Amniotic stem cell (primary cell): ENCODE measurements around the gene AKR7A3.
"Not testable (repeated sequence)": the region's sequence is repeated elsewhere in the genome, so short reads cannot be mapped to it uniquely, and the experiment has no call there.

ENCODE experiments used
- DNase-seq: peaks from one replicate; lab custom pipeline; 2025; lab: John Stamatoyannopoulos, UW

AKR7A3 gene

DNA sequence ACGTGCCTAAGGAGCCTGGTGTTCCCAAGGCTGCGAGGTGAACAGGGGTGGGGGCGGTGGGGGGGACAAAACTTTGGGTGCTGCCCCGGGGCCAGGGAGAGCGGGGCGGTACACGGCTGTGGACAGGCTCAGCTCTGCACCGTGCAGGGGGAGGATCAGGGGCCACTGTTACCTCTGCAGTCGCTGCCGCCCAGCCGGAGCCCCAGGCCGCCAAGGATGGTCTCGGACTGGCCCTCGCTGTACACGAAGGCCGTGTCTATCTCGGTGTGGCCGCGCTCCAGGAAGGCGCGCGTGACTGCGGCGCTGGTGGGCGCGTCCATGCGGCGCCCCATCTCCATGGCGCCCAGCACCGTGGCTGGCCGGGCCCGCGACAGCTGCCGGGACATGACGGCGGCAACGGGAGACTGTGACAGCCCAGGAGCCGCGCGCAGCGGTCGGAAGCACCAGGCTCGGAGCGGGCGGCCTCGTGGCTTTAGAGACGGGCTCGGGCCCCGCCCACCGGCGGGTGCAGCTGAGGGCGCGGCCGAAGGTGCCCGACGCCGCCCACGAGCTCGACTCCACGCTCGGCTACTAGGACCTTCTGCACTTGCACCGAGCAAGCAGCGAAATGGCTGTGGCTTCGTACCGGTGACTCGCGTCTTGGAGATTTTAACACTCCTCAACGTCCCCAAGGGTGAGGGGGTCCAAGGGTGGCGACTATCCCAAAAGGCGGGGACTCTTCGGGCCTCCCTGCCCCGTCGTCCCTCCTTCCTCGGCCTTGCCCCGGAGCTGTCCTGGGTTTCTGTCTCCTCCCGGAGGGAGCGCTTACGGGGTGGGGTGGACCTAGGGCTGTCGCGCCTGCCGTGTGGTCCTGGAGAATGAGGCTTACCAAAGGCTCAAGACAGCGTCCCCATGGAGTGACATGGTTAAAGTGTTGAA is at the start of gene AKR7A3:
Gene AKR7A3, minus strand, starts transcription at position 447 of the 918 bp plus-strand sequence. Its CDS starts 61 bp downstream, at position 386.
- DNase-seq = not testable (repeated sequence)

- DNase-seq = no peak
Measured at GRCh38 chr1:19338323-19338762, 49.8 kb upstream of the AKR7A3 start.

DNA sequence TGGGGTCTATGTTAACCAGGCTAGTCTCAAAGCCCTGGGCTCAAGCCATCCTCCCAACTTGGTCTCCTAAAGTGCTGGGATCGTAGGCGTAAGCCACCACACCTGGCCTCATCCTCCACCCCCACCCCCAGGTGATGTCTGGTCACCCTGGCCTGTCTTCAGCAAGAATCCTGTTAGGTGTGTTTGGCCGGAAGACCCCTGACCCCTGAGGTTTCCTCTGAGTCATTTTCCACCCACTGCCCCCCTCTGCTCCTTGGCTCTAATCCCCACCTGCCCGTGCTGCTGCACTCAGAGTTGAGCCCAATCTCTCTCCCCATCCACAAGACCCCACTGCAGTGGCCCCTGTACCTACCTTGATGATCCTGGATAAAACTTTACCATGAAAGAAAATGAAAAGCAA is 48.7 kb upstream of the AKR7A3 start:
- DNase-seq = no peak

GRCh38 chr1:19336543-19336942 is 48.0 kb upstream of the AKR7A3 start:
- no peak for DNase-seq

DNA sequence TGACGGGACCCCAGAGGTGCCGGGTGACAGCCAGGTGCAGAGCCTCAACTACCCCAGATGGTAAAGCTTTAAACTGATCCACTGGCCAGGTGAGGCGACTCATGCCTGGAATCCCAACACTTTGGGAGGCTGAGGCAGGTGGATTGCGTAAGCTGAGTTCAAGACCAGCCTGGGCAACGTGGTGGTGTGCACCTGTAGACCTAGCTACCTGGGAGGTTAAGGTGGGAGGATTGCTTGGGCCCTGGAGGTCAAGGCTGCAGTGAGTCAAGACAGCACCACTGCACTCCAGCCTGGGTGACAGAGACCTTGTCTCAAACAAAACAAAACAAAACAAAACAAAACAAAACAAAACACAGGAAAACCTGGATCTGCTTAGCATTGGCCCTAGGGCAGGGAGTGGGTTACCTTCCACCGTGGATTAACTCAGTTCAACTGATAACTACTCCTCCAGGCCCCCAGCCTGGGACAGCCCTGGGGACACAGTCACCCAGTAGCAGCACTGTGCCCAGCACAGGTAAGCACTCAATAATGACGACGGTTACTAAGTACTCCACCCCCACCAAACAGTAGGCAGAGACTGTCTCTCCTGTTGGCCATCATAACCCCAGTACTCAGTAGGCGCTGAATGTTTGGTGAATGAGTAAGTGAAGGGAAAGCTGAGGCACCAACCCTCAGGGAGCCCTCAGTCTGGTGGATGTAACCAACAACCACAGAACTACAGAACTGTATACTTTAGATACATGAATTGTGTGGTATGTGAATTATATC is 45.2 kb upstream of the AKR7A3 start:
- no peak for DNase-seq

GRCh38 chr1:19332832-19333231 is 44.3 kb upstream of the AKR7A3 start:
- no peak for DNase-seq

GRCh38 chr1:19331262-19331878 is 42.8 kb upstream of the AKR7A3 start:
- DNase-seq = no peak

DNA sequence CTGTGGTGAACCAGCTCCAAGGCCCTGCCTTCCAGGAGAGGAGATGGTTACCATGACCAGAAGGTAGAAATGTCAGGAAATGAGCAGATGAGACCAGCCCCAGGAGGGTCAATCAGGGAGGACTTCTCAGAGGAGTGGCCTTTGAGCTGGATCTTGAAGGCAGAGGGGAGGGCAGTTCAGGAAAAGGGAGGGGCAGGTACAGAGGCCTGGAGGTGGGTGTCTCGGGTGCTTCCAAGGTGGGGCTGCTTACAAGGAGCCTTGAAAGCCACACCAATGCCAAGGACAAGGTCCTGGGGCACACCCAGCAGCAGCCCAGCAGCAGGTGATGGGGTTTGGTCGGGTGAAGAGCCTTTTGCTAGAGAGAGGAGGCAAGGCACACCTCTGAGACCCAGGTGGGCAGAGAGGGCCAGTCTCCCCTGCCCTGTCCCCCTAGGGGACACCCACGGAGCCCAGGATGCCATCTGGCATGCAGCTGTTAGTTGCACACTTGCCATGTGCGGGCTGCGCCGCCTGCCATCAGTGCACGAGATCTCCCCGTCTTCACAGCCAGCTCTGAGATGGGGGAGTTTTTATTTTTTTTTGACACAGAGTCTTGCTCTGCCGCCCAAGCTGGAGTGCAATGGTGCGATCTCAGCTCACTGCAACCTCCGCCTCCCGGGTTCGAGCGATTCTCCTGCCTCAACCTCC is 42.0 kb upstream of the AKR7A3 start:
- no peak for DNase-seq

GRCh38 chr1:19329611-19330010 is 41.0 kb upstream of the AKR7A3 start:
- no peak for DNase-seq

- DNase-seq = no peak
Measured at GRCh38 chr1:19329188-19329587, 40.6 kb upstream of the AKR7A3 start.

- no peak for DNase-seq
Measured at GRCh38 chr1:19328486-19328885, 39.9 kb upstream of the AKR7A3 start.

- DNase-seq = no peak
Measured at GRCh38 chr1:19327736-19328135, 39.2 kb upstream of the AKR7A3 start.

DNA sequence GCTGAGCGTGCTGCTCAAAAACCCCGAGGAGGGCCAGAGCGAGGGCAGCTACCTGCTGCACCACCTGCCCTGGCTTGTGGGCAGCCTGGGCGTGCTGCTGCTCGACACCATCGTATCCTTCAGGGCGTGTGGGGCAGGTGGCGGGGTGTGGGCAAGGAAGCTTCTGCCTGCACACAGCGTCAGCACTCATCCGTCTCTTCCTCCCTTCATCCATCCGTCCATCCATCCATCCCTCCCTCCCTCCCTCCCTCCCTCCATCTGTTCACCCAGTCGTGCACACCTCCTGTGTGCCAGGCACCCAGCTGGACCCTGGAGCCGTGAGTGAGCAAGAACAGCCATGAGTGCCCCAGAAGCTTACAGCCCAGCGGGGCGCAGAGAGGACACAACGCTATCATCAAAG is 38.7 kb upstream of the AKR7A3 start:
- no peak for DNase-seq

- DNase-seq = no peak
Measured at GRCh38 chr1:19326748-19327065, 38.1 kb upstream of the AKR7A3 start.

GRCh38 chr1:19325958-19326747 is 37.6 kb upstream of the AKR7A3 start:
- DNase-seq = no peak

DNA sequence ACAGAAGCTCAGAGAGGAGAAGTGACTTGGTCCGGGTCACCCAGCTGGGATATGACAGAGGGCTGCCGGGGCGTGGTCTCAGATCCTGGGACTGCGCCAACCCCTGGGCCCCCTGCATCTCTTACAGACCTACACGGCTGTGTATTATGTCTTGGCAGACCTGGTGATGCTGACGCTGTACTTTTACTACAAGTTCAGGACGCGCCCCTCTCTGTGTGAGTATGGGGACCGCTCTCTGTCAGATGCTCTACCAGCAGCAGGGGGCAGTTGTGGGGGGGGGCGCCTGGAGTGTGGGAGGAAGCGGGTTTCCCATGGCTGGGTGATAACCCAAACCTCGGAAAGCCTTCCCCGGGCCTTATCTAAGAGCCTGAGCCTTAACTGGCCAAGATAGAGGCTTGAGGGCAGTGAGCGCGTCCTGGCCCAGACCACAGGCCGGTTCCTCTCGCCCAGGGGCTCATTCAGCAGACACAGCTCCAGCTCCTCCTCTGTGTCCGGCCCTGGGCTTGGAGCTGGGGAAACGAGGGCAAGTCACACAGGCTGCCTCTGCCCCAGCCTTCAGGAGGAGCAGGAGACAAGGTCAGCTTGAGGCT is 36.9 kb upstream of the AKR7A3 start:
- no peak for DNase-seq

DNA sequence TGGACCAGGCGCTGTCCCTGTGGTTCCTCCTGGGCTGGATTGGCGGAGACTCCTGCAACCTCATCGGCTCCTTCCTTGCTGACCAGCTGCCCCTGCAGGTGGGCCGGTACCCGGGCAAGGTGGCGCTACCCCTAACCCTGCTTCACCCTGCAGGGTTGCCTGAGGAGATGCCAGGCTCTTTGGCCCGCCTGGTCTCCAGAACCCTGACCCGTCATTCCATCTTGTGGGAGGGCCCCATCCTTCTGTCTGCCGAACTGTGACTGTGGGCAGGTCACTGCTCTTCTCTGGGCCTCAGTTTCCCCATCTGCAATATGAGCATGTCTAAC is 36.1 kb upstream of the AKR7A3 start:
- DNase-seq = no peak

DNA sequence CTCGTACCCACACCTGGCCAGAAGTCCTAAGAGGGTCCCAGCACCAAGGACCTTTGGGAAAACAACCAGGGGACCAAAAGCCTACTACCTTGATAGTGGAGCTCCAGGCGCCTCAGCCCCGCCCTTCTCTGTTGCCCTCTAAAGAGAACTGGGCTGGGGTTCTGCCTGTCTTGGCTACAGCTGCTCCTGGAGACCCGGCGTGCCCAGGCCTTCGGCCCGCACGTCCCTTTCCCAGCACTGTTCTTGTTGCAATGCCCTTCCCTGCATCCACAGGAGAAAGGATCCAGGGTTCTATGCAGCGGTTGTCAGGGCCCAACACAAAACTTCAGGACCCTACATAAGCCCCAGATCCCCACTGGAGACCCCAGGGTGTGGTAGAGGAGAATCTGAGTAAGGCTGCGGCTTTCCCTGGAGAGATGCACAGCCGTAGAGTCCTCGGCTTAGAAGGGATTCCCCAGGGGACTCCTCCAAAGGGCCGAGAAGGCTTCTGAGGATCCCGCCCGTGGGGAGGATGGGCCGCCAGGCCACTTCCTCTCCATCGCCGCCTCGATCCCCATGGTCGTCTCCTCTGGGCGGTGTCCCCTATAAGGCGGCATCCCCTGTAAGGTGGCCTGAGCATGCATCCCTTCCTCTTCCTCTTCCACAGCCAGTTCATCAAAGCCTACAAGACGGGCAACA is 35.6 kb upstream of the AKR7A3 start:
- DNase-seq = no peak

DNA sequence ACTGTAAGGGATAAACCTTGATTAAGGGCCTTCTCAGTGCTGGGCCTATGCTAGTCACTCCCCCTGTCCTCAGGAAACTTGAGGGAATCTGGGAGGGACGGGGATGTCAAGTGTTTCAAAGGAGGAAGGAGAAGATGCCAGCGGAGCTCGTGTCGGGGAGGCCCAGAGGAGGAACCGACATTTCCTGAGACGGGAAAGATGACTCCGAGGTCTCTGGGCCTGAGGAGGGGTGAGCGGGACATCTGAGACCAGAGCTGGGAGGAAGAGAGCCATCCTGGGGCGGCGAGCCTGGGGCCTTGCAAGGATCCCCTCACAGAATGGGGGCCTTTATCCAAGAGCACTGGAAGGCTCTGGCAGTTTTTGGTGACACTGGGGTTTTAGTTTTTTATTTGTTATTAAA is 33.9 kb upstream of the AKR7A3 start:
- DNase-seq = no peak

DNA sequence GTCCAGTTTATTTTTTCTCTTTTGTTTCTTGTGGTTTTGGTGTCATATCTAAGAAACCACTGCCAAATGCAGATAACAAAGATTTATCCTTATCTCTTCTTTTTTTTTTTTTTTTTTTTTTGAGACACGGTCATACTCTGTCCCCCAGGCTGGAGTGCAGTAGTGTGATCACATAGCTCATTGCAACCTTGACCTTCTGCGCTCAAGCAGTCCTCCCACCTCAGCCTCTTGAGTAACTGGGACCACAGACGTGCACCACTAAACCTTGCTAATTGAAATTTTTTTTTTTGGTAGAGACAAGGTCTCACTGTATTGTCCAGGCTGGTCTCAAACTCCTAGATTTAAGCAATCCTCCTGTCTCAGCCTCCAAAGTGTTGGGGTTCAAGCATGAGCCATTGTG is 32.5 kb upstream of the AKR7A3 start:
- no peak for DNase-seq

DNA sequence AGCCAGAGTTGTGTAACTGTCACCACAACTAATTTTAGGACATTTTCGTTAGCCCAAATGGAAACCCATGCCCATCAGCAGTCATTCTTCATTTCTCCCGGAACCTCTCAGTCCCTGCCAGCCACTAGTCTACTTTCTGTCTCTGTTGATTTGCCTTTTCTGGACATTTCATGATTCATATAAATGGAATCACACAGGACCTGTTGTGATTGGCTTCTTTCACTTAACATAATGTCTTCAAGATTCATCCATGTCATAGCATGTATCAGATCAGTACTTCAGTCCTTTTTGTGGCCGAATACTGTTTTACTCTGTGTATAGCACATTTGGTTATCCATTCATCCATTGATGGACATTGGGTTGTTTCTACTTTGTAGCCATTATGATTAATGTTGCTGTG is 30.6 kb upstream of the AKR7A3 start:
- DNase-seq = no peak
